ENCODE results near the gene ZDHHC9. TPM values are rescaled to one million over a fixed set of nuclear protein-coding genes. Genes with fewer than 3 reads are reported as not detected.
"Not testable (repeated sequence)": the region's sequence is repeated elsewhere in the genome, so short reads cannot be mapped to it uniquely, and the experiment has no call there.

ZDHHC9 gene
- total RNA-seq, 1 donor from 2014 or later, result 33.1 TPM

DNA sequence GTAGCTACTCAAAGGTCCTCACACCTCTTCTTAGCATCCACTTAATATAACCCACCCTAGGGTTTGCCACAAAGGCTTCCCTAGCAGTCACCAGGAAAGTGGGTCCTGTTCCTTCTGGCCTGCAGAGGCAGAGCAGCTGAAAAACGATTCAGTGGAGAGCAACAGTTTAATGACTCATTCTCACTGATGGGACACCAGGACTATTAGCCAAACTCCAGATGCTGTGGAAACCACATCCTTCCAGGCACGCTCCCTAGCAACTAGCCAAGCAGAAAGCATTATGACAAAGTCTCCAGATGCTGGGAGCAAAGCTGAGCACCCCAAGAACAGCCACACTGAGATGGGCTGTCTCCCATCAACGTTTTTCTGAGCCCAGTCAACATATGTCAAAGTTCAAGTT lies 32.0 kb upstream of the ZDHHC9 start:
- Histone ChIP-seq H3K27ac (no peak overlapping the region), H3K4me2 (no peak overlapping the region), H2AFZ (replicated peaks) (no peak overlapping the region), H3K4me3 (no peak overlapping the region), H3F3A (ENCODE audit: low read depth) (no peaks in the 10 kb centered on the region), H3K9me3 (ENCODE audit: low read depth) (no peaks in the 10 kb centered on the region), H3K79me2 (ENCODE audit: low read depth) (no peaks in the 10 kb centered on the region), H3K9ac (no peak overlapping the region), H4K20me1 (ENCODE audit: low read depth) (no peaks in the 10 kb centered on the region), H3K27me3 (no peaks in the 10 kb centered on the region), H3K36me3 (no peaks in the 10 kb centered on the region), H3K4me1 (no peaks in the 10 kb centered on the region)
- TF ChIP-seq EZH2phosphoT487 (IDR thresholded peaks at IDR 0.05), result no peak
- TF ChIP-seq, protein P1, sequence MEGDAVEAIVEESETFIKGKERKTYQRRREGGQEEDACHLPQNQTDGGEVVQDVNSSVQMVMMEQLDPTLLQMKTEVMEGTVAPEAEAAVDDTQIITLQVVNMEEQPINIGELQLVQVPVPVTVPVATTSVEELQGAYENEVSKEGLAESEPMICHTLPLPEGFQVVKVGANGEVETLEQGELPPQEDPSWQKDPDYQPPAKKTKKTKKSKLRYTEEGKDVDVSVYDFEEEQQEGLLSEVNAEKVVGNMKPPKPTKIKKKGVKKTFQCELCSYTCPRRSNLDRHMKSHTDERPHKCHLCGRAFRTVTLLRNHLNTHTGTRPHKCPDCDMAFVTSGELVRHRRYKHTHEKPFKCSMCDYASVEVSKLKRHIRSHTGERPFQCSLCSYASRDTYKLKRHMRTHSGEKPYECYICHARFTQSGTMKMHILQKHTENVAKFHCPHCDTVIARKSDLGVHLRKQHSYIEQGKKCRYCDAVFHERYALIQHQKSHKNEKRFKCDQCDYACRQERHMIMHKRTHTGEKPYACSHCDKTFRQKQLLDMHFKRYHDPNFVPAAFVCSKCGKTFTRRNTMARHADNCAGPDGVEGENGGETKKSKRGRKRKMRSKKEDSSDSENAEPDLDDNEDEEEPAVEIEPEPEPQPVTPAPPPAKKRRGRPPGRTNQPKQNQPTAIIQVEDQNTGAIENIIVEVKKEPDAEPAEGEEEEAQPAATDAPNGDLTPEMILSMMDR (IDR thresholded peaks at IDR 0.05), result no peak
- TF ChIP-seq EZH2 (IDR thresholded peaks at IDR 0.05), result no peak
- DNase-seq (ENCODE audit: low spot score), result no peak
- Mint-ChIP-seq H3K36me3 (no peaks in the 10 kb centered on the region), H3K4me1 (peaks cover 3% of the 10 kb centered on the region), H3K27ac (no peak overlapping the region), H3K4me3 (no peak overlapping the region), H3K9me3 (peaks cover 6% of the 10 kb centered on the region), H3K27me3 (ENCODE audit: insufficient read depth, low read depth) (peaks cover 2% of the 10 kb centered on the region)

GRCh38 chrX:129872524-129872923 lies 28.8 kb upstream of the ZDHHC9 start:
- TF ChIP-seq, protein P1 (IDR thresholded peaks at IDR 0.05), result no peak
- TF ChIP-seq EZH2phosphoT487 (IDR thresholded peaks at IDR 0.05), result no peak
- TF ChIP-seq EZH2 (IDR thresholded peaks at IDR 0.05), result no peak
- no peaks in the 10 kb centered on the region for H4K20me1 ChIP-seq (ENCODE audit: low read depth)
- no peaks in the 10 kb centered on the region for H3K79me2 ChIP-seq (ENCODE audit: low read depth)
- H3K9me3 ChIP-seq (ENCODE audit: low read depth), result peaks cover 7% of the 10 kb centered on the region
- H3K4me1 Mint-ChIP-seq, result peaks cover 3% of the 10 kb centered on the region
- no peaks in the 10 kb centered on the region for H3K36me3 Mint-ChIP-seq
- peaks cover 4% of the 10 kb centered on the region for H3K9me3 Mint-ChIP-seq
- no peaks in the 10 kb centered on the region for H3K36me3 ChIP-seq
- no peak overlapping the region for H3K27ac Mint-ChIP-seq
- no peak overlapping the region for H3K4me2 ChIP-seq
- H3K27me3 ChIP-seq, result no peaks in the 10 kb centered on the region
- no peak overlapping the region for H3K9ac ChIP-seq
- no peak for DNase-seq (ENCODE audit: low spot score)
- no peak overlapping the region for H3K4me3 Mint-ChIP-seq
- H3K4me3 ChIP-seq, result no peak overlapping the region
- no peak overlapping the region for H3K27ac ChIP-seq
- H3K4me1 ChIP-seq, result no peaks in the 10 kb centered on the region
- H3K27me3 Mint-ChIP-seq (ENCODE audit: insufficient read depth, low read depth), result peaks cover 11% of the 10 kb centered on the region
- H3F3A ChIP-seq (ENCODE audit: low read depth), result no peaks in the 10 kb centered on the region
- no peak overlapping the region for H2AFZ ChIP-seq (replicated peaks)

DNA sequence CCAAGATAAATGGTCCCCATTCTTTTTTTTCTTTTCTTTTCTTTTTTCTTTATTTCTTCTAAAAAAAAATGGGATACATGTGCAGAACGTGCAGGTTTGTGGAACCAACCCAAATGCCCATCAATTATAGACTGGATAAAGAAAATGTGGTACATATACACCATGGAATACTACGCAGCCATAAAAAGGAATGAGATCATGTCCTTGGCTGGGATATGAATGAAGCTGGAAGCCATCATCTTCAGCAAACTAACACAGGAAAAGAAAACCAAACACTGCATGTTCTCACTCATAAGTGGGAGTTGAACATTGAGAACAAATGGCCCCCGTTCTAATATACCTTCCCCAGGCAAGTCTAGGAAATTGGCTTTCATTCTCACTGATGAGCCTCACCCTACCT lies 22.6 kb upstream of the ZDHHC9 start:
- H3K36me3 Mint-ChIP-seq; H4K20me1 ChIP-seq (ENCODE audit: low read depth): not testable (repeated sequence)

GRCh38 chrX:129859134-129859533 lies 15.4 kb upstream of the ZDHHC9 start:
- H3K4me2 ChIP-seq; H3K9ac ChIP-seq; H3F3A ChIP-seq (ENCODE audit: low read depth); H3K9me3 ChIP-seq (ENCODE audit: low read depth); H4K20me1 ChIP-seq (ENCODE audit: low read depth); H2AFZ ChIP-seq (replicated peaks); H3K4me3 Mint-ChIP-seq; H3K4me1 ChIP-seq; H3K27me3 Mint-ChIP-seq (ENCODE audit: insufficient read depth, low read depth); H3K36me3 ChIP-seq; H3K9me3 Mint-ChIP-seq; H3K36me3 Mint-ChIP-seq; H3K27me3 ChIP-seq; H3K4me3 ChIP-seq; H3K27ac Mint-ChIP-seq; H3K79me2 ChIP-seq (ENCODE audit: low read depth); H3K4me1 Mint-ChIP-seq; H3K27ac ChIP-seq; DNase-seq (ENCODE audit: low spot score): not testable (repeated sequence)

More for the DNA sequence above, 22.6 kb upstream of the ZDHHC9 start:
- H3K9ac ChIP-seq; H3K27ac ChIP-seq; H3K9me3 ChIP-seq (ENCODE audit: low read depth); H3F3A ChIP-seq (ENCODE audit: low read depth); H3K4me2 ChIP-seq; H3K9me3 Mint-ChIP-seq; H3K79me2 ChIP-seq (ENCODE audit: low read depth); H3K4me3 ChIP-seq; H3K27ac Mint-ChIP-seq; H3K4me3 Mint-ChIP-seq; H3K36me3 ChIP-seq; DNase-seq (ENCODE audit: low spot score); H3K4me1 ChIP-seq; H3K27me3 ChIP-seq; H2AFZ ChIP-seq (replicated peaks); H3K4me1 Mint-ChIP-seq: not testable (repeated sequence)
- H3K27me3 Mint-ChIP-seq (ENCODE audit: insufficient read depth, low read depth), result peaks cover 11% of the 10 kb centered on the region

GRCh38 chrX:129851825-129852224 lies 8.1 kb upstream of the ZDHHC9 start:
- not testable (repeated sequence) for H3K4me1 ChIP-seq; DNase-seq (ENCODE audit: low spot score); H3K4me2 ChIP-seq; H3K79me2 ChIP-seq (ENCODE audit: low read depth); H3K27ac ChIP-seq; H3K27me3 ChIP-seq; H3K4me1 Mint-ChIP-seq; H4K20me1 ChIP-seq (ENCODE audit: low read depth); H3K4me3 Mint-ChIP-seq; H3K9me3 ChIP-seq (ENCODE audit: low read depth); H3K27me3 Mint-ChIP-seq (ENCODE audit: insufficient read depth, low read depth); H3K36me3 Mint-ChIP-seq; H3K9ac ChIP-seq; H3K27ac Mint-ChIP-seq; H3K4me3 ChIP-seq; H3K36me3 ChIP-seq; H3K9me3 Mint-ChIP-seq; H3F3A ChIP-seq (ENCODE audit: low read depth); H2AFZ ChIP-seq (replicated peaks)

Measured in neural progenitor cell (in vitro differentiated cells).